GM21423 (cell line): ENCODE data around the gene PGAP3.
A peak's percentile ranks its signal among the peaks of the same experiment; 100 is the strongest.

Experiments
- ATAC-seq: cut with Tn5 transposase; IDR thresholded peaks from one replicate; pipeline ENCODE4 v1.9.1; 2021; ENCODE audit warnings: mild to moderate bottlenecking, moderate library complexity; ENCODE audit not compliant: unreplicated experiment

The PGAP3 gene

DNA sequence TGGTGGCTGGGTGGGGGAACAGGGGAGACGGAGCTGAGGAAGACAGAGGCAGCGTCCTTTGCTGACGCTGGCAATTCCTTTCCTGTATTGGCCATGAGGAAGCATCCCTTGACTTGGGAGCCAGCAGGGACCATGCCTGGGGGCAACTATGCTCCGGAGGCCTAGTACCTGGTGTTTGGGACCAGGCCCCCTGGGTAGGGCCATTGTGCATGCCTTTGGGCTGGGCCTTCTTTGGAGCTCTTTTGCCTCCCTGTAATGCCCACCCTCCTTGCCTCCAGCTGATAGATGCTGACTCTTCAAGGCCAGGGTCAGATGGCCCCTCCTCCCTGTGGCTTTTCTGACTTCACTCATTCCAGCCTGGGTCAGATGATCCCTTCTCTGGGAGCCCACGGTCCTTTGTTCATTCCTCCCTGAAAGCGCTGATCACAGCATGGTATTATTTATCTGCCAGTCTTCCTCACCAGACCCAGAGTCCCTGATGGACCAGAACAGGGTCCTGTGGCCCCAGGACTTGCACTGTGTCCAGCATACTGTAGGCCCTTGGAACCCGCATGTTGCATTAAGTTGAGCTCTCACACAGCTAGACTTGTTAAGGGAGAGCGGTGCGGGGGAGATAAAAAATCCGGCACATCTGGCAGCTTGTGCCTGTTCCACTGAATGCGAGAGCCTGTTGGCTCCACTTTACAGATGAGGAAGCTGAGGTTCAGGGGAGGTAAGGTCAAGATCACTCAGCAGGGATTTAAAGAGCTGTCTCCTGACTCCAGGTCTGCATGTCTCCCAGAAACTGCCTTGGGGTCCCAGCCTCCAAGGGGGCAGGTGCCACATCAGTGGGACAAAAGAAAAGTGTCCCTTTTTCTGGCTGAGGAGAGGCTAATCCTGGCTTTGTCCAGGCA lies 48.0 kb downstream of the PGAP3 start:
- ATAC-seq: no peak

DNA sequence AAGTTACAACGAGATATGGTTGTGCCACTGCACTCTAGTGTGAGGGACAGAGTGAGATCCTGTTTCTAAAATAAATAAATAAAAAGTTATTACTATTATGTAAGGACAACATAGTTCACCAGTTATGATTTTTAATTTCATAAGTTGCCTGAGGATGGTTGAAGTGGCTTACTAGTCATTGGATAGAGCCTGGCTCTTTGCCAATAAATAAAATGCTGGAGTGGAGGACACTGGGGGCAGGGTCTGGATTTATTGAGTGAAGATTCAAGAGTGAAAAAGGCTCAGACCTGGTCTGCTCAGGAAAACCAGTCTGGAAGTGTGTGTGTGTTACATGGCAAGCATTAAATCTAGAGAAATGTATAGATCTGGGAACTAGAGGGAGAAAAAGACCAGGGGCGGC lies 48.8 kb downstream of the PGAP3 start:
- ATAC-seq: no peak

DNA sequence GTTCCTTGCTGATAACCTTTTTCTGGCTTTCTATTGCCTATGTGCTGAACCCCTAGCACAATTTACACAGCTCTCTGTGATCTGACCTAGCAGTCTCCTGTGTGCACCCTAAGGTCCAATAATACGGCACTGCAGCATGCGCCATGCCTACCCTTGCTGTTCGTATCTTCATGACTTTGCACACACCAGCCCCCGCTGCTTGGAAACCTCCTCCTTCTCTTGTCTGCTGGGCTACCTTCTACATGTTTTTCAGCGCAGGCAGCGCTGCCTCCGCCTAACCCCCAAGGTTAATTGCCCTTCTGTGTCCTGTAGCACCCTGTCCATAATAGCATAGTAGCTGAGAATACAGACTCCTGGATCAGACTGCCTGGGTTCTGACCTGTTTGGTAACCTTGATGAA lies 49.5 kb downstream of the PGAP3 start:
- no peak for ATAC-seq

DNA sequence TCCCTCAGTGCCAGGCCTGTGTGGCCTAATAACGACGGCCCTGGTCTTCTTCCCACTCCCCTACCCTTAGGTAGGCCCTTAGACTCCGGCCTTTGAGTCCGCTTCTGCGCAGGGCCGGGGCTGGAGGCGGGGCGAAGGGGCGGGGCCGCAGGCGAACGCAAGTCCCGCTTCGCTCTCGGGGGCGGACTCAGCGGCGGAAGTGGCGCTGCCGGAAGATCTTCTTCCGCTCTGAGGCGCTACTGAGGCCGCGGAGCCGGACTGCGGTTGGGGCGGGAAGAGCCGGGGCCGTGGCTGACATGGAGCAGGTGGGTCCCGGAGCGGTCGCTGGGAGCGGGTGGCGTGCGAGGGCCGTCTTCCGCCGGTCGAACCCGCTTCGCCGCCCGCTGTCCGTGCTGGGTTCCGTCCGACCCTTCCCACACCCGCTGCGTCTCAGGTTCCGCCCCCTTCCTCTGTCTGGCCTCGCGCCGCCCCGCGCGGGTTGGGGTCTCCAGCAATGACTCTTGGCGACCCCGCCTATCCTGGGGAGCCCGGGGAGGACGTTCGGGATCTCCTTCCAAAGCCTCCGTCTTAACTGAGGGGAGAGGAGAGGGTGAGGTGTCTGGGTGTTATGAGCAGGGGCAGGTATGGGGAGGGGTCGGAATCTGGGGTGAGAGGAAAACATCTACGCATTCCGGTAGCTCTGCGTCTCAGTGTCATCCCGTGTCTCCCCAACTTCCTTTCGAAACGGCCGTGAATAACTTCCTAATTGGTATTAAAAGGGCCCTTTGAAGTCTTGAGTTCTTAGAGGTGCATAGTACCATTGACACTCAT lies 50.7 kb downstream of the PGAP3 start, which contains the start of gene STARD3:
Gene STARD3, plus strand, starts transcription at position 218 of the 810 bp plus-strand sequence. CDS start 16,388 bp downstream, outside the sequence.
- peak; percentile 68 for ATAC-seq

DNA sequence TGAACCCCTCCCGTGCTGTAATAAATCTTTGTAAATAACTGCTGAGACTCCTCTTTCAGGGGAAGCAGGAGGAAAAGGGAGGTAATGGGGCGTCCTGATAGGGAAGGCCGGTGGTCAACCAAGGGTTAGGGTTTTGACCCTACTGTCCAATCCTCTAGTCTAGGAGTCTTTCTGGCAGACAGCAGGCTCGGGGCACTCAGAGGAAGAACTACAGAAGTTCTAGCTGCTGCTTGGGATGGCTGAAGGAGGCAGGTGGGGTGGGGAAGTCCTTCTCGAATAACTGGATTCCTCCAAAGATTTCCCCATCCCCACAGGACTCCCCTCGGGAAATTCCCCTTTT lies 51.3 kb downstream of the PGAP3 start:
- peak; percentile 7 for ATAC-seq

DNA sequence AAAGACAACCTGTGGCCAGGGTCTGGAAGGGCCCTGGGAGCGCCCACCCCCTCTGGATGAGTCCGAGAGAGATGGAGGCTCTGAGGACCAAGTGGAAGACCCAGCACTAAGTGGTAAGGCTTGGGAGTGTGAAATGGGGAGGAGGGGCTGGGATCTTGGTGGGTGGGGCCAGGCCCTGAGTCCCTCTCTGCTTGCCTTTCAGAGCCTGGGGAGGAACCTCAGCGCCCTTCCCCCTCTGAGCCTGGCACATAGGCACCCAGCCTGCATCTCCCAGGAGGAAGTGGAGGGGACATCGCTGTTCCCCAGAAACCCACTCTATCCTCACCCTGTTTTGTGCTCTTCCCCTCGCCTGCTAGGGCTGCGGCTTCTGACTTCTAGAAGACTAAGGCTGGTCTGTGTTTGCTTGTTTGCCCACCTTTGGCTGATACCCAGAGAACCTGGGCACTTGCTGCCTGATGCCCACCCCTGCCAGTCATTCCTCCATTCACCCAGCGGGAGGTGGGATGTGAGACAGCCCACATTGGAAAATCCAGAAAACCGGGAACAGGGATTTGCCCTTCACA lies 52.2 kb downstream of the PGAP3 start:
- no peak for ATAC-seq

DNA sequence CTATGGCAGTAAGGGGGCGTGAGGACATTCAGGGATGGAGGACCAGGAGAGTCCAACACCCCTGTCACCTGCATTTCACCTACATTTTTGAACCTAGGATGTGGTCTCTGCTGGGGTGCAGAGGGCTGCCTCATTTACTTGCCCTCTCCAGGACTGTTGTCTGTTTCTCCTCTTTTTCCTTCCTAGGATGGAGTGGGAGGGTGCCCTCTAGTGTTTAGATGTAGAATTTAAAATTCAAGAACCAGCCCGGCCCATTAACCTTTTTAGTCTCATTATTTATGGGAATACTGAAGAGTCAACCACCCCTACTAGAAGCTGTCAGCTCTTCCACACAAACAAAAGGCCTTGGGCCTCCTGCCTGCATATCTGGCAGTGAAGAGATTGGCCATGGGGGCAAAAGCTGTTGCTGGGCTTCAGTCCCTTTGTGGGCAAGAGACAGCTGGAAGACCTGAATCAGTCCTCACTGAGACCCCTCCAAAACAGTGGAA lies 53.4 kb downstream of the PGAP3 start:
- no peak for ATAC-seq

DNA sequence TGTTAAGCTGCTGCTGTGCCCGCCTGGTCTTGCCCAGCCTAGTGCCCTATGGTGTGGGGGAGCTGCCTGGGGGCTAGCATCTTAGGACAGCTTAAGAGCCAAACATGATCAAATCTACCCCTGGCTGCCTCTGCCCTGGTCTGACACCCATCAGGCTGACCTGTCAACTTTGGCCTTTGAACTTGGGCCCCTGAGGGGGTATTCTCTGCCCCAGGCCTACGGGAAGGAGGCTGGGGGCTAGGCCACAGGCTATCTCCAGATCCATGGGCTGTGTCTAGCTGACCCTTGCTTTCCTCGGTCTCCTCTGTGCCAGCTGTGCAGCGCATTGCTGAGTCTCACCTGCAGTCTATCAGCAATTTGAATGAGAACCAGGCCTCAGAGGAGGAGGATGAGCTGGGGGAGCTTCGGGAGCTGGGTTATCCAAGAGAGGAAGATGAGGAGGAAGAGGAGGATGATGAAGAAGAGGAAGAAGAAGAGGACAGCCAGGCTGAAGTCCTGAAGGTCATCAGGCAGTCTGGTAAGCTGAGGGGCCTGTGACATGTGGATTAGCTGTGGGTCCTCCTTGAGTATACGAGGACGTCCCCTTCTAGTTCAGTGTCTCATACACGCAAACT lies 54.2 kb downstream of the PGAP3 start:
- ATAC-seq: no peak

DNA sequence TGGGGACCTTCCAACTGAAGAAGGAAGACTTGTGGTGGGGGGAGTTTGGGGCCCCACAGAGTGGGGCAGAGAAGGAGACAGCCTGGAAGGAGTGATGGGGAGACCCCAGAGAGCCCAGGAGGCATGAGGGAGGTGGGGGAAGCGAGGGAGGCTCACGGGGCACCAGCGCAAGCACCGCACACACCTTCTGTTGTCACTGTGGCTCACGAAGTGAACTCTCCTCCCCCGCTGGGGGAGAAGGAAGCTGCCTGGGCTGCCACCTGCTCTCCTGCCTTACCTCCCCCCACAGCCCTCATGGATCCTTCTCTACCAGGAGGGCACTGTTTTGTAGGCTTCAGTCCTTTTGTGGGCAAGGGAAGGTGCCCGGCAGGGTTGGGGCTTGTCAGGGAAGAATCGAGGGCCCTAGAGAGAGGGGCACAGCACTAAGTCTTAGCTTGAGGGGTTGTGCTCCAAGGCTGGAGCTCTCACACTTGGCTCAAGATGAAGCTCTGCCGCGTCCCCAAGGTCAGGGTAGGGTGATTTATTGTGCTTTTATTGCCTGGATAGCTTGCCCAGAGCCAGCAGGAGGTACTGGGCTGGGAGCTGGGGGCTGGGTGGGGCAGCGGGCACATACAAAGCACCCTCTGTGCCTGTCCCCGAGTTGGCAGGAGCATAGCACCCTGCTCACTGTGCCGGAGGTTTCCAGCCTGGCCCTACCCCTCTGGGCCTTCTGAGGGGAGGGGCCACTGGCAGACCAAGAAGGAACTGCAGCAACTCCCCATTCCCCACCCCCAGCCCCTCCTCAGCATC lies 55.5 kb downstream of the PGAP3 start:
- ATAC-seq: no peak

DNA sequence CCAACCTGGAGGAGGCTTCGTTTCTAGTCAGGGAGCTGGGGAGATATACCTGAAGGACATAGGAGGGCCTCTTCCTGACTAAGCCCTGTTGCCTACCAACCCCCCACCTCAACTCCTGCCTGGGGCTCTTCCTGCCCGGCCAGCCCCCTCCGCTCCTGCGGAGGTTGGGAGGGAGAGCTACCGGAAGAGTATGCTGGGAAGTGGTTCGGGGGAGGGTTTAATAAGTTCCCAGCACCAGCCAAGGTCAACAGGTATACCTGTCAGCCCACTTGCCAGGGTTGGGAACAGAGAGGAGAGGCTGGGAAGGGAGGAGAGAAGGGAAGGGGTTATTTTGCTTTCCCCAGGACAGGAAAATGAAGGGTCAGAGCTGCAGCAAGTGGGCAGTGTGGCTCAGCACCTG lies 56.5 kb downstream of the PGAP3 start:
- no peak for ATAC-seq

DNA sequence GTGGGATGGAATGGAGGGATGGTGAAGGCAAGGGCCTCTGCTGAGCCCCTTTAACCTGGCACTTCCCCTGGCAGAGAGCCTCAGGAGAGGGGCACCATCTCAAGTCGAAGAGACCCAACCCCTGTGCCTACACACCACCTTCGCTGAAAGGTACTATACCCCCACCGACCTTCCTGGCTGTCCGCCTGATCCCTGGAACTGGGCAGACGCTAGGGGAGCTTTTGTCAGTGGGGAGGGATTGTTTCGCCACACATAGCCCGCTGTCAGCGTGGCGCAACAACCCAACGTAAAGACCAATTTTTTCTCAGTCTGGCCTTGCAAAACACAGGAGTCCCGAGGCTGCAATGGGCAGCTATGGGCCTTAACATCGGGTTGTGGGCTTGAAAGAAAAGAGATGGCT lies 58.0 kb downstream of the PGAP3 start:
- no peak for ATAC-seq

DNA sequence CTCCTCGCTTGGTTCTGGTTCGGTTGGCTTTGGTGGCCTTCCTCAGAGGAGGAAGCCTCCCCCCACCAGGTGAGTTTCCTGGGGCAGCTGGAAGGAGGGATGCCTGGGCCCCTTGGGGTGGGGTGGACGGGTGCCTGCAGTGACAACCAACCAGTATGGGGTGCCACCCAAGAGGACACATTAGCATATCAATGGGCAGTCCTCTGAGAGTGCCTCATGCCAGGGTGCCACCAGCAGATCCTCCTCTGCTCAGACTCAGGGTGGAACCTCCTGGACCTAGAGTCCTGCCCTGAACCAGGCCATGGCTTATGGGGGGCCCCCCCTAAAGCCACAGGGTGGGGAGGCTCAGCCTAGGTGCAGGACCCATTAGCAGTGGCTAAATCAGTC lies 58.4 kb downstream of the PGAP3 start:
- ATAC-seq: no peak

DNA sequence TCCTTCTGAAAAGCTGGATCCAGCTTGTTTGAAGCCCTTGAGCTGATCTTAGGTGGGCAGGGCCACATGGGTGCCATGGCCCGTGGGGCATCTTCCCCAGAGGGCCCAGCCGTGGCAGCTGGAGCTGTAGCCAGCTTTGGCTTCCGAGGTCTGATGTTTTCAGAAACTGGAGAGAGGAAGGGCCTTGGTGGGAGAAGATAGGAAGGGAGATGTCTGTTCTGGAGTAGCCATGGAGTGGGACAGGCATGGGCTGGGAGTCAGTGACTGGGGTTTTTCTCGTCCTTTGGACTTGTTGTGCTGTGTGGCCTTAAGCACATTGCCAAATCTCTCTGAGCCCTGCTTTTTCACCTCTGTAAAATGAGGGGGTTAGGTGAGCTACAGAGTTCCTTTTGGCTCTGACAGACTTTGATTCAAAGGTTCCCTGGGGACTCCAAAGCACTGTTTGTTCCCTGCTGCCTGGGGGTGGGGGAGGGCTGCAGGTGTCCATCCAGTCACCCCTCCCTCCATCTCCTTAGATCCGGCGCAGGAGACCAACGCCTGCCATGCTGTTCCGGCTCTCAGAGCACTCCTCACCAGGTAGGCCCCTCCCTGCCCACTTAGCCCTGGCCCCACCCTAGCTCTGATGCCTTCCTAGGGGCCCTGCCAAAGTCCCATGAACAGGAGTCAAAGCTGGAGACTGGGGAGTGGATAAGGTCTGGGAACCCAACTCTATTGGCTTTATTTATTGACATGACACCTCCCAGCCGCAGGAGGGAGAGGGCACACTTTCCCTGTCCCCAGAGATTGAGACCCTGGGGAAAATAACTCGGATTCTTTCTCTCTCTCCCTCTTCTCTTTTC lies 59.0 kb downstream of the PGAP3 start:
- ATAC-seq: no peak

DNA sequence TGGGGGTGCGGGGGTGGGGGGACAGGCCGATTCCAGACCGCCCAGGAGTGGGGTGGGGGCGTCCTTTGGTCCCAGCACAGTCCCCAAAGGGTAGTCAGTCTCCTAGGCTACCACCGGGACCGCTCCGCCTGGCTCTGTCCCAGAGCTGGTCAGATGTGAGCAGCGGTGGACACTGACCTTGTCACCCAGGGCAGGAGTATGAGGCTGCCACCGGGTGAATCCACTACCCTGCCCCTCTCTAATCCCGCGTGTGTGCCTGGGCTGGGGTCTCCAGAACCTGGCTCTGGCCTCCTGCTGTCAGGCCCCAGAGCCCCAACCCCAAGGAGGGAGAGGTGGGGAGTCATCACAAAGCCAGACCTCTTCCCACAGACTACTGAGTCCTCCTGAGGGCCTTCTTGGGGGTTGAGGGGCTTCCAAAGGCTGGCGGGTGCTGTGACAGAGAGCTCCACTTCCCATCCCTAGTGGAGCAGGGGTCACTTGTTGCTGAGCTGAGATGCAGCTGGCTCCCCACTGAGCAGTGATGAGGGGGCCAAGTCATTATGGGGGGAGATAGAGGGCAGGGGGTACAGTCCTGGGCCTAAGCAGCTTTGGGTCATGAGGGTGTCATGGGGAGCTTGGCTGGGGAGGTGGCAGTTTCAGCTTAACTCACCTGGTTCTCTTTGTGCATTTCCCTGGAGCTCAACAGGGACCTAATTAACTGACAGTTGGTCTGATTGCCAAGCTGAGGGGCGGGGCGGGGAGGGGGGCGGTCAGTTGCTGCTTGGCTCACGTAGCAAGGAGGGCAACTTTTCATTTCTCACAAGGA lies 59.9 kb downstream of the PGAP3 start:
- no peak for ATAC-seq

DNA sequence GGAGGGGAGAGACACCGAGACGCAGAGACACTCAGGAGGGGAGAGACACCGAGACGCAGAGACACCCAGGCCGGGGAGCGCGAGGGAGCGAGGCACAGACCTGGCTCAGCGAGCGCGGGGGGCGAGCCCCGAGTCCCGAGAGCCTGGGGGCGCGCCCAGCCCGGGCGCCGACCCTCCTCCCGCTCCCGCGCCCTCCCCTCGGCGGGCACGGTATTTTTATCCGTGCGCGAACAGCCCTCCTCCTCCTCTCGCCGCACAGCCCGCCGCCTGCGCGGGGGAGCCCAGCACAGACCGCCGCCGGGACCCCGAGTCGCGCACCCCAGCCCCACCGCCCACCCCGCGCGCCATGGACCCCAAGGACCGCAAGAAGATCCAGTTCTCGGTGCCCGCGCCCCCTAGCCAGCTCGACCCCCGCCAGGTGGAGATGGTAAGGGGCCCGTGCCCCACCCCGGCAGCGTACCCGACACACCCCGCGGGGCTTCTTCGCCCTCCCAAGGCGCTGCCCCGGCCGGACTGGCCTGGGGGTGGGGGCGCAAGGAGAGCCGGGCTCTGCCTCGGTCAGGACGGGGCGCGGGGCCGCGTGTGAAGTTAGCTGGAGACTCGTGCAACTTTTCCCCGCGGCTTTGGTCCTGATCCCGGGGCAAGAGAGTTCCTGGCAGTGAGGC lies 60.7 kb downstream of the PGAP3 start:
- ATAC-seq: no peak

DNA sequence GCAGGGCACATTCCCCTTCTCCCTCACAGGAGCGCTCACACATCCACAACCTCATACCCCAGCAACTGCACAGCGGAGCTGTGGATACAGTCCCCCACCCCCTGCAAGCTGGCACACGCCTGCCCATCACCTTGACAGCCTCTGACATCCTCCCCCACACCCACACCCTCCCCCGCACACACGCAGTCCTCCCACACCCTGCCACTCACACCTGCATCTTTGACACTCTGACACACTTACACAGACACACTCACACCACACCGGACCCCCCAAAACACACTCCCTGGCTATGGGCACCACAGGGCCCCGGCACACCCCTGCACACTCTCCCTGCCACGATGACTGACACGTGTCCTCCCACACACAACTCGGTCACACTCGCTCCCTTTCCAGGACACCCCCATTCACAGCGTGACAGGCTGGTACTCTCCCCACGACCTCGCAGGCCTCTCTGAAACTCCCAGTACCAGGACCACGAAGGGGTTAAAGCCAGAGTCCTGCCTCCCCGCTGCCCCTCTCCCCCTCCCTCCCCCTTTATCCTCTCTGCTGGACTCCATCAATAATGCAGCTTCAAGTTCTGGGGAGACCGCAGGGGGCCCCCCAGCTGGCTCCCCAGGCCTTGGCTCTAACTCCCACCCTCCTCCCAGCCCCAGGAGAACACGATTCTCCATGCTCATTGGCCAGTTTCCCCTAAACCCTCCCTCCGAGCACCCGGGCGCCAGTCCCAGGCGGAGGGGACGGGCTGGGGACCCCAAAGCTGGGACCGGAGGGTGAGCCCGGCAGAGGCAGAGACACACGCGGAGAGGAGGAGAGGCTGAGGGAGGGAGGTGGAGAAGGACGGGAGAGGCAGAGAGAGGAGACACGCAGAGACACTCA lies 61.4 kb downstream of the PGAP3 start, which contains the start of gene PPP1R1B:
Gene PPP1R1B, plus strand, starts transcription at position 782 of the 876 bp plus-strand sequence. CDS start 441 bp downstream, outside the sequence.
- ATAC-seq: no peak

DNA sequence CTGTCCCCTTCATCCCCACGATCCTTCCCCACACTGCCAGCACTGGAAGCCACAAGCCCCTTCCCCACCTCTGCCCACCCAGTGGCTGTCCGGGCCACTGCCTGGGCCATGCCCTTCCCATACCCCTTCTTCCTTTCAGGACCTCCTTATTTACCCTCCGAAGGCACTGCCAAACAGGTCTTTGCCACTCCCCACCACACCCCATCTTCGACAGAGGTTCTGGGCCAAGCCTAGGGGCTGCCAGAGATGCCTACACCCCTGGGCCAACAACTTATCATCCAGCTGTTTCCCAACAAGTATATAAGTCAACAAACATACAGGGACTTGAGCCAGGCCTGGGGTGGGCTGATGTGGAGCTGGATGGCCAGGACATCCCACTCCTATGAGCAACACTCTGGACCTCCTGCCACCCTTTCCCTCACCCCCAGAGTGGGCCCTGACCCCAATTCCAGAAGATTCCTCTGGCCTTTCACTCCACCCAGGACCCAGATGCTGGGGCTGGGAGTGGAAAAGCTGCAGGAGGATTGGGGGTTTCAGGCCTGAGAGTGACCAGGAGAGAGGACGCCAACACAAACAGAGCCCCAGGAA lies 62.6 kb downstream of the PGAP3 start:
- ATAC-seq: no peak
